Epidermal melanocyte (primary cell): ENCODE results near the gene IZUMO4.
"Not testable (repeated sequence)": the region's sequence is repeated elsewhere in the genome, so short reads cannot be mapped to it uniquely, and the experiment has no call there.

Source experiments
- DNase-seq: peaks from one replicate; pipeline ENCODE4 v3.0.0; 2011; ENCODE audit warnings: low spot score; ENCODE audit not compliant: insufficient read length

Gene IZUMO4

DNA sequence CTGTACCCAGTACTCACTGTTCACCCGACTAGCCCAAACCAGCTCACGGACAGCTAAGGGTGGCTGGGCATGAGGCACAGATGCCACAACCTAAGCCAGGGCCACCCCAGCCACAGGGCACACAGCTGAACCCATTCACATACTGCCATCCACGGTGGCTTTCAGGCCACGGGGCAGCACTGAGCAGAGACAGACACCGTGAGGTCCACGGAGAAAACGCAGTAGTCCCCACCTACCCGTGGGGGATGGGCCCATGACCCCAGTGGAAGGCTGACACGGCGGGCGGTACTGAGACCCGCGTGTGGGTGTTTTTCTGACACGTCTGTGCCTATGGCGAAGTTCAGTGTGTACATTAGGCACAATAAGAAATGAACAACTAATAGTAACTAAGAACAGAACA, 25.5 kb downstream of the IZUMO4 start:
- no peak for DNase-seq

GRCh38 chr19:2122982-2123381, 26.3 kb downstream of the IZUMO4 start:
- no peak for DNase-seq

- DNase-seq = no peak
Measured at GRCh38 chr19:2123682-2124387, 27.1 kb downstream of the IZUMO4 start.

- no peak for DNase-seq
Measured at GRCh38 chr19:2126879-2127518, 30.3 kb downstream of the IZUMO4 start.

GRCh38 chr19:2127758-2128157, 31.0 kb downstream of the IZUMO4 start:
- no peak for DNase-seq

DNA sequence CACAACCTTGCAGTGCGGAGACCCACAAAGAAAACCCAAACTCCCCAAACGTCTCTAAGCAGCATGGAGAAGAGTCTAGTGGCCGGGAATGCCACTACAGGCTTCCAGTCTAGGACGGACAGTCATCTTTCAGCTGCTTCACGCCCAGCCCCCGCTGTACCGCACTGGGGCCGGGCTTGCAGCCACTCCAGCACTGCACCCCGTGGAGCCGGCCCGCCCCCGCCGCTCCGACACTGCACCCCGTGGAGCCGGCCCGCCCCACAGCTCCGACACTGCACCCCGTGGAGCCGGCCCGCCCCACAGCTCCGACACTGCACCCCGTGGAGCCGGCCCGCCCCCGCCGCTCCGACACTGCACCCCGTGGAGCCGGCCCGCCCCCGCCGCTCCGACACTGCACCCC, 31.5 kb downstream of the IZUMO4 start:
- DNase-seq = not testable (repeated sequence)

DNA sequence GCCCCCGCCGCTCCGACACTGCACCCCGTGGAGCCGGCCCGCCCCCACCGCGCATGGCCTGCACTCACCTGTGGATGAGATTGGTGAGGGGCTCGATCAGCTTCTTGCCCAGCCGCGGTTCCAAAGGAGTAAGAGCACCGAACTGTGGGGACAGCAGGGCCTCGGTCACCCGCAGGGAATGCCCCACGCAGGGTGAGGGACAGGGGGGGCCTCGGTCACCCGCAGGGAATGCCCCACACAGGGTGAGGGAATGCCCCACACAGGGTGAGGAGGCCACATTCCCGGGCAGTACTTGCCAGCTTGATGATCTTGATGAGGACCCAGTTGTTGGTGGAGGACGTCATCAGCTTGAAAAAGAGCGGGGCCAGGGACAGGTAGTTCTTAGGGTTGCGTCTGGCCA, 32.3 kb downstream of the IZUMO4 start:
- DNase-seq = no peak

DNA sequence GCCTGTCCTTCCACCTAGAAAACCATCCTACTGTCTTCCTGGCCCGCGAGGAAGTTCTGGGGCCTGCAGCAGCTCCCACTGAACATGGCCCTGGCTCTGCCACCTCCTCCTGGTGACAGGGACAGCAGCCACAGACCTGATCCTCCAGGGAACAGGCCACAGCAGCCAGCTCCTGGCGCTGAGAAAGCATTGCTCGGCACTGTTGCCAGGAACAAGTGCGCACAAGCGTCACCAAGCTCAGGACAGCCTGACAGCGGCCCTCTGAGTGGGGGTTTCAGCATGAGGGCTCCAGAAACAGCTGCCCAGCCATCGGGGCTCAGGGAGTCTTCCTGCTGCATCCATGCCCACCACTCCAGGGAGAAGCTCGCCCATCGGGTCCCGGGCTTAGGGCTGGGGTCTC, 32.8 kb downstream of the IZUMO4 start:
- DNase-seq = no peak

DNA sequence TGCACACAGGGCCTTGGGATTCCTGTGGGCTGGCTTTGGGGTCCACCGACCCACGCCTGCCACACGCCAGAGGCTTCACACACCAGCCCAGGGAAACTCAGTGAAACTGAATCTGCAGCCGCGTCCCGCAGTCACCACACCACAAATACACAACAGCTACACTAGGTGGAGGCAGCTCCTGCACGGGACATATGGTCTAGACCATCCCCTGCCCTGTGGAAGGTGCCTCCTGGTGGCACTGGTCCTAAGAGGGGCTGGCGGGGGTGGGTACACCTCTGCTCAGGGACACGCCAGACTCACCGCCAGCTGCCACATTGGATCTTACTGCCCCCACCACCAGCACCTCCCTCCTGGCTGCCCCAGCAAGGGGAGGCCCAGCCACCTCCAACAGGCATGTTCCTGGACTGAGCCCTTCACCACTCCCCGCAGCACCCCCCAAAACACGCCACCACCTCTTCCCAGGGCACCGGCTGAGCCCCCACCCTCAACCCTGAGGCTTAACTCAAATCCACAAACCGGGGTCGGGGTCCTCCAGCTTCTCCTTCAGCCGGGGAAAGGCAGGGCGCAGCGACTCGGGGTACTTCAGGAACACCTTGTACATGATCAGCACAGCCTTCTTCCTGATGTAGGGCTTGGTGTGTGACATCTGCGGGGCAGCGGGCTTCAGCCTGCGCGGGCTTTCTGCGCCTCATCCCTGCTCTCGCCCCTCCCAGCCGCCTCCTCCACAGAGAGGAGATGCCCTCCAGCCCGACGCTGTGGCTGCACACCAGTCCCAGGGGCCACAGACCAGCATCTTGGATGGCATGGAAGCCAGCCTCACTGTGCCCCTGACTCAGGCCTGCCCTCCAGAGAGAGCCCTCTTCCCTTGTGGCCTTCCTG, 33.4 kb downstream of the IZUMO4 start:
- no peak for DNase-seq

- not testable (repeated sequence) for DNase-seq
Measured at GRCh38 chr19:2131012-2131975, 34.6 kb downstream of the IZUMO4 start.

DNA sequence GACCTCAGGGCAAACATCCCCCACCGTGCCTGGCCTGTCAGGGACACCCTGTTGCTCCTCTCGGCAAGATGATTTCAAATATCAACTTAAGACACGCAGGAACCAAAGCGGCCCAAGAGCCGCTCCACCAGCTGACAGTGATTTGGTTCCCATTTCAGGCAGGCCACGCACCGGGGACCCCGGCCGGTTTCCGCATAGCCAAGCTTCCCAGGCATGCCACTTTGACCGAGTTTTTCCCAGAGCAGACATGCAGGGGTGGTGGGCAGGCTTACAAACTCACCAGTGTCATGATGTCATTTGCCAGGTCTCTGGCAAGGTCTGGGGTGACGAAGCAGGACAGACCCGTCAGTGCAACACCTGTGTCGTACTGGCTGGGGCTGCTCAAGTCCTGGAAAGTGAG, 35.5 kb downstream of the IZUMO4 start:
- DNase-seq = no peak

- DNase-seq = no peak
Measured at GRCh38 chr19:2132731-2133490, 36.2 kb downstream of the IZUMO4 start.

DNA sequence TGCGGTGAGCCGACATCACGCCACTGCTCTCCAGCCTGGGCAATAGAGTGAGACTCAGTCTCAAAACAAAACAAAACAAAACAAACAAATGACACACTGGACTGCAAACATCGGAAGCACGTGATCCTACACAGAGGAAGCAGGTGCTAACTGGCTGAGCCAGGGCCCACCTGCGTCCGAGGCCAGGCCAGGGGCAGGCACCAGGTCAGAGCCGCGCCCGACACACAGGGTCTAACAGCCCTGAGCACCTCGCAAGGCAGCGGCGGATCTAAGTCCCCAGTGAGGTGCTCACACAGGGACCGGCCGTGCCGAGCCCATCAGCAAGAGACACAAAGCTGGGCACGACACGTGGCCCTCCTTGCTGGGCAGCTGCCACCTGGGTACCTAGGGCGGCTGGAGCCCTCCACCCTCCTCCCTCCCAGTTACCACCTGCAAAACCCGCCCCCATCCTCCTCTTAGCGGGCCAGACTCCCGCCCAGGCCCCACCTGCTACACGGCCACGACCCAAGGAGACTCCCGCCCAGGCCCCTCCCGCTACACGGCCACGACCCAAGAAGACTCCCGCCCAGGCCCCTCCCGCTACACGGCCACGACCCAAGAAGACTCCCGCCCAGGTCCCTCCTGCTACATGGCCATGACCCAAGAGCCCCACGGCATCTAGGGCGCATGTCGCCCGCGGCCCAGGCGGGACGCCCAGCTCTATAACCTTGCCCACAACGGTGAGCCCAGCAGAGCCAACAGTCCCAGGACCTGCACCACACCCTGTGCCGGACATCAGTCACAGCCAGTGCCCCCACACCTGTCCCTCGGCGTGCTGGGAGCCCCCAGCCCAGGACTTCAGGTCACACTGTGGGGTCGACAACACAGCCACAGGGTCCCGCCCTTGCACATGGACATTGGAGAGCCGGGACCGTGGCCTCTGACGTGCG, 39.0 kb downstream of the IZUMO4 start:
- DNase-seq = no peak

GRCh38 chr19:2136796-2137195, 40.1 kb downstream of the IZUMO4 start:
- DNase-seq = no peak

GRCh38 chr19:2138061-2138728, 41.5 kb downstream of the IZUMO4 start:
- DNase-seq = no peak

DNA sequence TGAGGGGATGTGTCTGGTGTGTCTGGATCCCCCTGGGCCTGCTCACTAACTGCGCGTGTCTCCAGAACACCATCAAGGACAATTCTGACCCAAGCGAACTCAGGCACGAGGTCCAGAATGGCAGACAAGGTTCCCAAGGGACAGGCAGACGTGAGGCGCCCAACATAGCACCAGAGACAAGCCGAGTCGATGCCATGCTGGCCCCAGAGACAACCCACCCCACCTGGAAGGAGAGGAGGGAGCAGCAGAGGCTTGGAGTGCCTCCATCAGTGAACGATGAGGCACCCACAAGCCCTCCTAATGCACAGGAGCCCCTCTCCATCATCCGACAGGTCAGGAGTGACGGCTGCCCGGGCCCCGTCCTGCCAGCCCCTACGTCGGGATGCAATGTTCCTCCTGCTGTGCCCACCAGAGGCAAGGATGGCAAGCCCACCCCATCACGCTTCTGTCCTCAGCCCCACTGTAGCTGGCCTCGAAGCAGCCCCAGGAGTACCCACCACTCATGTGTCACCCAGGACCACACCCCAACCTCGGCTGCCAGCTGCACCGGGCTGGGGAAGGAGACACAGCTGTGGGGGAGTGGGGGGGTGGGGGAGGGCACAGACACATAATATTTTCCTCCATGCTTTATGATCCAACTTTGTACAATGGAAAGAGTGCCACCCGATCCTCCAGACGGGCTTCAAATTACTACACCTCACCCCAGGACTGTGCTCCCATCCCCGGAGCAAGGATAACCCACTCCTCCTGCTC, 42.8 kb downstream of the IZUMO4 start:
- no peak for DNase-seq

DNA sequence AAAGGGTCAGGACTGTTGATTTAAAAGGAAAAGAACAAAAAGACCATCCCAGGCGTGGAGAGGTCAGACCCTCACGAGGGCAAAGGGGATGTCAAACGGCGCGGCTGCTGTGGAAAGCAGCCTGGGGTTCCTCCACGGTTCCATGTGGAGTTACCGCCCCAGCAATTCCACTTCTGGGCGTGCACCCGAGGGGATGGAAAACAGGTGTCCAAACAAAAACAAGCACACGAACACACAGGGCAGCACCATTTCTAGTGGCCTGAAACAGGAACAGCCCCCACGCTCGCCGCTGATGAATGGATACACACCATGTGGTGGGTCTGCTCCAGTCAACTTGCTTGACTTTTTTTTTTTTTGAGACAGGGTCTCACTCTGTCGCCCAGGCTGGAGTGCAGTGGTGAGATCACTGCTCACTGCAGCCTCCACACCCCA, 43.4 kb downstream of the IZUMO4 start:
- no peak for DNase-seq
